Mononuclear cell (primary cell): ENCODE results near the gene SERPINB8. TPM values are rescaled to one million over a fixed set of nuclear protein-coding genes. Genes with fewer than 3 reads are reported as not detected.

Source experiments
- H3K27me3 ChIP-seq: 2 replicates; pipeline ENCODE4 v1.6.0; 2011; ENCODE audit warnings: low read length, control low read depth; ENCODE audit not compliant: insufficient read depth
- H3K4me1 ChIP-seq: 2 replicates; pipeline ENCODE4 v1.5.1; 2011; ENCODE audit warnings: mild to moderate bottlenecking, low read length, control low read depth; ENCODE audit not compliant: insufficient read depth
- H3K4me3 ChIP-seq: 2 replicates; pipeline ENCODE4 v1.5.1; 2011; ENCODE audit warnings: mild to moderate bottlenecking, low read length, moderate library complexity
- H3K9me3 ChIP-seq: 2 replicates; pipeline ENCODE4 v1.5.1; 2011; ENCODE audit warnings: low read depth, mild to moderate bottlenecking, control low read depth, low read length
- total RNA-seq: library from RNA; depleted of rRNA; stranded (reverse); fragments of >200 nt; gene quantifications from one replicate; pipeline ENCODE4 v1.2.3, GENCODE V29; 2012

SERPINB8 gene
- total RNA-seq, 1 donor = 18.8 TPM

DNA sequence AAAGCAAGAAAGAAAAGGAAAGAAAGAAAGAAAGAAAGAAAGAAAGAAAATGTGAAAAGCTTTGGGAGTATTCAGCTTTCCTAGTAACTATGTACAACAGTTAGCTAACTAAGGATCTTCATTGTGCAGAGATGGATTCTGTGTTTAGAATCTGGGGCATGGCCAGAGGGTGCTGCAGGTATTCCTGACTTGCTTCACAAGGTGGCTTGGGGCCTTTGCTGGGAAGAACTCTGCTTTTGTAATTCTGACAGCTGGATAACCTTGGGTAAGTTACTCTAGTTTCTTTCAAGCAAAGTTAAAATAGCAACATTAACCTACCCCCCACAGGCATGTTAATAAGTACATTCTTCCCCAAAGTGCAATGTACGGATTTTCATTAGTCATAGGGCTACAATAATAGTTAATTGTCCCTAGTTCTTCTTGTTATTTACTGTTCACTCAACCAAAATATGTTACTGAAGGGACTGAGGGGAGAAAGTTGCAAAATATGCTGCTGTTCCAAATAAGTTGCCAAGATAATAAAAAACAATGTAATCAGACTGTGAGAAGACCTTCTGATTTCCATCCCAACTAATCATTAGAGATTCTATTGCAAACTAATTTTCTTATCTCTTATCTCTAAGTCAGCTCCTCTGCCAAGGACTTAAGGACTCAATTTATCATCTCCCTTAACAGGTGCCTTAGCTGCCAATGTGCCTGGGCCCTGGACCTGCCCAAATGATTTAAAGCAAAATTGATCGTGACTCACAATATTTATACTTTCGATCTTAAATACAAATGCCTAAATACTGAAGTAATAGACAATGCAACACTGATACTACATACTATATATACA, 50.3 kb downstream of the SERPINB8 start:
- Histone ChIP-seq H3K9me3 (no peaks in the 10 kb centered on the region), H3K4me3 (no peak overlapping the region), H3K27me3 (no peaks in the 10 kb centered on the region), H3K4me1 (no peaks in the 10 kb centered on the region)

- H3K4me3 ChIP-seq = no peak overlapping the region
- no peaks in the 10 kb centered on the region for H3K4me1 ChIP-seq
- no peaks in the 10 kb centered on the region for H3K27me3 ChIP-seq
- no peaks in the 10 kb centered on the region for H3K9me3 ChIP-seq
Measured at GRCh38 chr18:64026350-64026749, 56.5 kb downstream of the SERPINB8 start.

GRCh38 chr18:64027931-64028695, 58.2 kb downstream of the SERPINB8 start:
- no peaks in the 10 kb centered on the region for H3K27me3 ChIP-seq
- H3K4me1 ChIP-seq = no peaks in the 10 kb centered on the region
- no peak overlapping the region for H3K4me3 ChIP-seq
- no peaks in the 10 kb centered on the region for H3K9me3 ChIP-seq

DNA sequence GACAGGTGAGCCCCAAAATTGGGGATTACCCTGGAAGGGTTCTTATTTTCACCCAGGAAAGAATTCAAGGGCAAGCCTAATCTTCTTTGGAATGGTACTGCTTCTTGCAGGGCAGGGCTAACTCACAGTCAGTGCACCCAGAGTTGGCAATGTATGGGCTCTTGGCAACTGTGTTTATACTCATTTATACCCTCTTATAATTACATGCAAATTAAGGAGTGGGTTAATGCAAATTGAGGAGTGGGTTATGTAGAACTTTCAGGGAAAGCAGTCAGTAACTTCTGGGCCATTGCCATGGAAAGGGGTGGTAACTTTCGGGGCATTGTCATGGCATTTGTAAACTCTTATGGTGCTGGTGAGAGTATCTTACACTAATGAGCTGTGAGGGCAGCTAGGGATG, 59.2 kb downstream of the SERPINB8 start:
- H3K27me3 ChIP-seq = no peaks in the 10 kb centered on the region
- no peaks in the 10 kb centered on the region for H3K4me1 ChIP-seq
- no peaks in the 10 kb centered on the region for H3K9me3 ChIP-seq
- no peak overlapping the region for H3K4me3 ChIP-seq

- H3K9me3 ChIP-seq = no peaks in the 10 kb centered on the region
- no peaks in the 10 kb centered on the region for H3K27me3 ChIP-seq
- no peak overlapping the region for H3K4me3 ChIP-seq
- H3K4me1 ChIP-seq = no peaks in the 10 kb centered on the region
Measured at GRCh38 chr18:64031411-64031810, 61.5 kb downstream of the SERPINB8 start.

DNA sequence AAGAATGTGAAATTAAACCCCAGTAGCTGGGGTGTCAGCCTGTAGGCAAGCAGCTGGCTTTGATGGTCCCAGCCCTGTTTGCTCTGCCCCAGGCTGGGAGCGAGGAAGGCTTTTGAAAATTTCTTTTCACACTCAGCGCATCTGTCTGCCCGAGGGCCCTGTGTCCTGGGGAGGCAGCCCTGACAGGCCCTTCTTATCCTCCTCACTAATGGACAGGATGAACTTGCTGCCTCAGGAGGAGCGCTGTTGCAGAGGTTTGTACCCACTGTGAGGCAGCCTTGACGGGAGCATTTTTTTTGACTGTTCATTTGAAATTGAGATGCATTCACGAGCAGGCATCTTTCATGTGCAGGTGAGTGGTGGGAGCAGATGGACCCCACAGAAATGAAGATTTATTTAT, 62.4 kb downstream of the SERPINB8 start:
- no peaks in the 10 kb centered on the region for H3K9me3 ChIP-seq
- H3K4me1 ChIP-seq = no peaks in the 10 kb centered on the region
- no peak overlapping the region for H3K4me3 ChIP-seq
- H3K27me3 ChIP-seq = no peaks in the 10 kb centered on the region

- Histone ChIP-seq H3K9me3 (no peaks in the 10 kb centered on the region), H3K4me3 (no peak overlapping the region), H3K4me1 (no peaks in the 10 kb centered on the region), H3K27me3 (no peaks in the 10 kb centered on the region)
Measured at GRCh38 chr18:64037812-64038414, 68.0 kb downstream of the SERPINB8 start.

Other genes with a start within 250 kb of the SERPINB8 start
- not detected for gene SERPINB7, start 194.7 kb upstream of the SERPINB8 start, total RNA-seq
- 143 TPM for gene SERPINB2, start 82.4 kb upstream of the SERPINB8 start, total RNA-seq
- 5.7 TPM for gene SERPINB10, start 62.1 kb upstream of the SERPINB8 start, total RNA-seq
- gene HMSD, start 20.8 kb upstream of the SERPINB8 start, total RNA-seq = not detected
- gene LINC00305, start 179.0 kb downstream of the SERPINB8 start, total RNA-seq = not detected